Ascending aorta (tissue), 2 donors: Measurements from ENCODE around the gene KPNA2. TPM values are rescaled to one million over a fixed set of nuclear protein-coding genes. Genes with fewer than 3 reads are reported as not detected.
"Not testable (repeated sequence)": the region's sequence is repeated elsewhere in the genome, so short reads cannot be mapped to it uniquely, and the experiment has no call there.

Source experiments
- DNase-seq, 2 donors: peaks; one replicate each; pipeline ENCODE4 v3.0.0-alpha.2; 2019; ENCODE audit warnings: low spot score in 2 of 2
- H3K27ac ChIP-seq, 2 donors: fragments of 200-600 bp; sonication (generic); one replicate each; pipeline ENCODE4 v1.5.1; 2016 to 2017; ENCODE audit warnings: mild to moderate bottlenecking in 1 of 2
- H3K27me3 ChIP-seq: fragments of 200-600 bp; sonication (generic); one replicate; pipeline ENCODE4 v1.5.1; 2017
- H3K36me3 ChIP-seq, 2 donors: fragments of 200-600 bp; sonication (generic); one replicate each; pipeline ENCODE4 v1.5.1; 2016
- H3K4me1 ChIP-seq, 2 donors: fragments of 200-600 bp; sonication (generic); one replicate each; pipeline ENCODE4 v1.5.1; 2016 to 2017; ENCODE audit warnings: mild to moderate bottlenecking in 1 of 2
- H3K4me3 ChIP-seq, 2 donors: fragments of 200-600 bp; sonication (generic); one replicate each; pipeline ENCODE4 v1.5.1; 2016 to 2017; ENCODE audit warnings: mild to moderate bottlenecking in 1 of 2
- H3K9me3 ChIP-seq, 2 donors: fragments of 200-600 bp; sonication (generic); one replicate each; pipeline ENCODE4 v1.5.1; 2016
- intact Hi-C: fragments of 100-400 bp; cut with DNase I; formaldehyde crosslinking; loops from one replicate; pipeline ENCODE4 v1.15.1; 2023
- total RNA-seq: library from RNA; depleted of rRNA; stranded (reverse); fragments of >200 nt; gene quantifications from one replicate; pipeline ENCODE4 v1.1.0, GENCODE V29; 2016
- TF ChIP-seq, protein P1 (sequence below), 3 experiments: fragments of 200-600 bp in 2 of 3; fragments of 450-650 bp in 1 of 3; sonication (generic) in 2 of 3; IDR thresholded peaks; one replicate each; pipeline ENCODE4 v1.5.1; 2016 to 2019; ENCODE audit warnings: antibody characterized with exemption in 3 of 3, mild to moderate bottlenecking in 1 of 3, moderate library complexity in 1 of 3

Gene KPNA2
- total RNA-seq, 1 donor from 2014 or later, result 11.6 TPM

- intact Hi-C loops, result no loop called here
- TF ChIP-seq, protein P1, sequence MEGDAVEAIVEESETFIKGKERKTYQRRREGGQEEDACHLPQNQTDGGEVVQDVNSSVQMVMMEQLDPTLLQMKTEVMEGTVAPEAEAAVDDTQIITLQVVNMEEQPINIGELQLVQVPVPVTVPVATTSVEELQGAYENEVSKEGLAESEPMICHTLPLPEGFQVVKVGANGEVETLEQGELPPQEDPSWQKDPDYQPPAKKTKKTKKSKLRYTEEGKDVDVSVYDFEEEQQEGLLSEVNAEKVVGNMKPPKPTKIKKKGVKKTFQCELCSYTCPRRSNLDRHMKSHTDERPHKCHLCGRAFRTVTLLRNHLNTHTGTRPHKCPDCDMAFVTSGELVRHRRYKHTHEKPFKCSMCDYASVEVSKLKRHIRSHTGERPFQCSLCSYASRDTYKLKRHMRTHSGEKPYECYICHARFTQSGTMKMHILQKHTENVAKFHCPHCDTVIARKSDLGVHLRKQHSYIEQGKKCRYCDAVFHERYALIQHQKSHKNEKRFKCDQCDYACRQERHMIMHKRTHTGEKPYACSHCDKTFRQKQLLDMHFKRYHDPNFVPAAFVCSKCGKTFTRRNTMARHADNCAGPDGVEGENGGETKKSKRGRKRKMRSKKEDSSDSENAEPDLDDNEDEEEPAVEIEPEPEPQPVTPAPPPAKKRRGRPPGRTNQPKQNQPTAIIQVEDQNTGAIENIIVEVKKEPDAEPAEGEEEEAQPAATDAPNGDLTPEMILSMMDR (IDR thresholded peaks at IDR 0.05), result no peak
- no peak overlapping the region for H3K4me3 ChIP-seq
- H3K36me3 ChIP-seq, result no peaks in the 10 kb centered on the region
- H3K4me1 ChIP-seq, result no peaks in the 10 kb centered on the region
- no peak overlapping the region for H3K27ac ChIP-seq
- DNase-seq, result no peak
- no peaks in the 10 kb centered on the region for H3K27me3 ChIP-seq
- H3K9me3 ChIP-seq, result no peaks in the 10 kb centered on the region
Observed at GRCh38 chr17:68080411-68081150, 45.0 kb downstream of the KPNA2 start.

DNA sequence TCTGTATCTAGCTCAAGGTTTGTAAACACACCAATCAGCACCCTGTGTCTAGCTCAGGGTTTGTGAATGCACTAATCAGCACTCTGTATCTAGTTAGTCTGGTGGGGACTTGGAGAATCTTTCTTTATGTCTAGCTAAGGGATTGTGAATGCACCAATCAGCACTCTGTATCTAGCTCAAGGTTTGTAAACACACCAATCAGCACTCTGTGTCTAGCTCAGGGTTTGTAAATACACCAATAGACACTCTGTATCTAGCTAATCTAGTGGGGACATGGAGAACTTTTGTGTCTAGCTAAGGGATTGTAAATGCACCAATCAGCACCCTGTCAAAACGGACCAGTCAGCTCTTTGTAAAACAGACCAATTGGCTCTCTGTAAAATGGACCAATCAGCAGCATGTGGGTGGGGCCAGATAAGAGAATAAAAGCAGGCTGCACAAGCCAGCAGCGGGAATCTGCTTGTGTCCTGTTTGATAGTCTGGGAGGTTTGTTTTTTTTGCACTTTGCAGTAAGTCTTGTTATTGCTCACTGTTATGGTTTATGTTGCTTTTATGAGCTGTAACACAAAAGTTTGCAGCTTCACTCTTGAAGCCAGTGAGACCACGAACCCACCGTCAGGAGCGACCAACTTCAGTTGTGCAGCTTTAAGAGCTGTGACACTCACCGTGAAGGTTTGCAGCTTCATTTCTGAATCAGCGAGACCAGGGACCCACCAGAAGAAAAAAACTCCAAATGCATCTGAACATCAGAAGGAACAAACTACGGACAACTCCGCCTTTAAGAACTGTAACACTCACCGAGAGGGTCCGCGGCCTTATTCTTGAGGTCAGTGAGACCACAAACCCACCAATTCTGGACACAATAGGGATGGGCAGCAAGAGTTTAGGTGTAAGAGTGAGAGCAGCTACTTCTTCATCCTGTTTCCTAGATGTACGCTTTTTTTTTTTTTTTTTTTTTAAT is 46.0 kb downstream of the KPNA2 start:
- H3K4me3 ChIP-seq, H3K36me3 ChIP-seq, H3K9me3 ChIP-seq, DNase-seq, H3K27ac ChIP-seq, intact Hi-C loops, H3K27me3 ChIP-seq, H3K4me1 ChIP-seq: not testable (repeated sequence)

GRCh38 chr17:68085771-68086381 is 50.3 kb downstream of the KPNA2 start:
- Histone ChIP-seq H3K27ac (no peak overlapping the region), H3K36me3 (no peaks in the 10 kb centered on the region), H3K4me1 (no peaks in the 10 kb centered on the region), H3K9me3 (no peaks in the 10 kb centered on the region), H3K27me3 (no peaks in the 10 kb centered on the region), H3K4me3 (no peak overlapping the region)
- TF ChIP-seq, protein P1 (IDR thresholded peaks at IDR 0.05), result no peak
- intact Hi-C loops, result no loop called here
- DNase-seq, result no peak

DNA sequence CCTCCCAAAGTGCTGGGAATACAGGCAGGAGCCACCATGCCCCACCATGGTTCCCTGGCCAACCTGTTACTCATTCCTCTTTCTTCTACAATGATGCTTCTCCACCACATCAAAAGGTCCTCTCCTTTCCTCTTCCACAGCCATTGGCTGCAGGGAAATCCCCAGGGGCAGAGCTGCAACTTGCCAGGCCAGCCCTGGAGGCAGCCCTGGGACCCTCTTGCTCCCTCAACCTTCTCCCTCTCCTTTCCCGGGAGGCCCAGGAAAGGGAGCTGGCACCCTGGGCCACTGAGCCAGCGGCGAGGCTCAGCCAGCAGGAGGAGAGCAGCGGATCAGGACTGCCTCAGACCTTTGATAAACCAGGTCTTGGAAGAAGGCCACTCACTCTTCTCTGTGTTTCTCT is 51.1 kb downstream of the KPNA2 start:
- intact Hi-C loops, DNase-seq, H3K36me3 ChIP-seq, H3K27ac ChIP-seq, H3K4me3 ChIP-seq, H3K27me3 ChIP-seq, H3K4me1 ChIP-seq, H3K9me3 ChIP-seq: not testable (repeated sequence)

- H3K4me3 ChIP-seq, H3K9me3 ChIP-seq, H3K27ac ChIP-seq, H3K27me3 ChIP-seq, H3K4me1 ChIP-seq, DNase-seq, H3K36me3 ChIP-seq, intact Hi-C loops: not testable (repeated sequence)
Observed at GRCh38 chr17:68087131-68087623, 51.6 kb downstream of the KPNA2 start.

- TF ChIP-seq, protein P1 (IDR thresholded peaks at IDR 0.05), result no peak
- DNase-seq, result no peak
- Histone ChIP-seq H3K4me1 (no peaks in the 10 kb centered on the region), H3K27ac (no peak overlapping the region), H3K4me3 (no peak overlapping the region), H3K9me3 (no peaks in the 10 kb centered on the region), H3K36me3 (no peaks in the 10 kb centered on the region), H3K27me3 (no peaks in the 10 kb centered on the region)
- intact Hi-C loops, result no loop called here
Observed at GRCh38 chr17:68087851-68088250, 52.3 kb downstream of the KPNA2 start.
